ENCODE results near the gene VPS37D.
"Not testable (repeated sequence)": the region's sequence is repeated elsewhere in the genome, so short reads cannot be mapped to it uniquely, and the experiment has no call there.

VPS37D gene

DNA sequence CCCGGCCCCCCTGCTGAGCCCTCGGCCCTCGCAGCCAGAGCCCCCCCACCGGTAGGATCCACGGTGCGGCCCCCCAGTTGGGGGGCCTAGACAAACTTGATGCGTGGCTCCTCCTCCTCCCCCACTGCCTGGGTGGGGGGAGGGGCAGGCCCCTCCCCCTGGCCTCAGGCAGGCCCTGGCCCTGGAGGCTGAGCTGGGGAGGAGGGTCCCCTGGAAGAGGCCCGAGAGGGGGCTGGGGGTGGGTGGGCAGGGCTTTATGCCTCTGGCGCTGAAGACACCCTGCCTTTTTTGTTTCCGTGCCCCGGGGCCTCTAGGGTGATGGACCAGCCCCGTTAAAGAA lies 3.7 kb downstream of the VPS37D start:
- H3K4me3 ChIP-seq (ENCODE audit: low read depth, low read length): no peak overlapping the region
- TF ChIP-seq, protein P1, sequence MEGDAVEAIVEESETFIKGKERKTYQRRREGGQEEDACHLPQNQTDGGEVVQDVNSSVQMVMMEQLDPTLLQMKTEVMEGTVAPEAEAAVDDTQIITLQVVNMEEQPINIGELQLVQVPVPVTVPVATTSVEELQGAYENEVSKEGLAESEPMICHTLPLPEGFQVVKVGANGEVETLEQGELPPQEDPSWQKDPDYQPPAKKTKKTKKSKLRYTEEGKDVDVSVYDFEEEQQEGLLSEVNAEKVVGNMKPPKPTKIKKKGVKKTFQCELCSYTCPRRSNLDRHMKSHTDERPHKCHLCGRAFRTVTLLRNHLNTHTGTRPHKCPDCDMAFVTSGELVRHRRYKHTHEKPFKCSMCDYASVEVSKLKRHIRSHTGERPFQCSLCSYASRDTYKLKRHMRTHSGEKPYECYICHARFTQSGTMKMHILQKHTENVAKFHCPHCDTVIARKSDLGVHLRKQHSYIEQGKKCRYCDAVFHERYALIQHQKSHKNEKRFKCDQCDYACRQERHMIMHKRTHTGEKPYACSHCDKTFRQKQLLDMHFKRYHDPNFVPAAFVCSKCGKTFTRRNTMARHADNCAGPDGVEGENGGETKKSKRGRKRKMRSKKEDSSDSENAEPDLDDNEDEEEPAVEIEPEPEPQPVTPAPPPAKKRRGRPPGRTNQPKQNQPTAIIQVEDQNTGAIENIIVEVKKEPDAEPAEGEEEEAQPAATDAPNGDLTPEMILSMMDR (IDR thresholded peaks at IDR 0.05; ENCODE audit: borderline replicate concordance, insufficient read depth, low read depth, low read length): no peak

DNA sequence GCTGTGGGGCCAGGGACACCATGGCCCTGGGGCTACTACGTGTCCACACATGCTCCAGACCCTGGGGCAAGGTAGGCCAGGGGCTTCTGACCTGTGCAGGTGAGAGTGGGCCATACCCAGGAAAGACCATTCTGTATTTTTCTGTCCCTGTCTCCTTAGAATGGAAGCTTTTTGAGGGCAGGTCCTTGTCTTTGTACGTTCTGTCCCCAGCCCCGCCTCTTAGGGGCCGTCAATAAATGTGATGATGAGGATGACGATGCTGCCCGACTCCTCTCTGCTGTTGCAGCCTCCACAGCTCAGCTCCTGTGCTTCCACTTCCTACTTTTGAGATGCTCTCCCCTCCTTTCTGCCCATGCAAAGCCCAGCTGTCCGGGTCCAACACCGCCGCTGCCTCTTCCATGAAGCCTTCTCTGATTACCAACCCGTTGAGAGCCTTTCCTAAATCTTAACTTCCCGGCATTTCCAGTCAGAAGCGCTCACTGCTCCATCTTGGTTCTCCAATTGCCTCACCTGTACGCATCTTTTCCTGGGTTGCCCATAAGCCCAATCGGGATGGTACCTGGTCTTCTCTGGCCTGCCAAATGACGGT lies 4.3 kb downstream of the VPS37D start:
- TF ChIP-seq, protein P1 (IDR thresholded peaks at IDR 0.05; ENCODE audit: borderline replicate concordance, insufficient read depth, low read depth, low read length): no peak
- no peak overlapping the region for H3K4me3 ChIP-seq (ENCODE audit: low read depth, low read length)

DNA sequence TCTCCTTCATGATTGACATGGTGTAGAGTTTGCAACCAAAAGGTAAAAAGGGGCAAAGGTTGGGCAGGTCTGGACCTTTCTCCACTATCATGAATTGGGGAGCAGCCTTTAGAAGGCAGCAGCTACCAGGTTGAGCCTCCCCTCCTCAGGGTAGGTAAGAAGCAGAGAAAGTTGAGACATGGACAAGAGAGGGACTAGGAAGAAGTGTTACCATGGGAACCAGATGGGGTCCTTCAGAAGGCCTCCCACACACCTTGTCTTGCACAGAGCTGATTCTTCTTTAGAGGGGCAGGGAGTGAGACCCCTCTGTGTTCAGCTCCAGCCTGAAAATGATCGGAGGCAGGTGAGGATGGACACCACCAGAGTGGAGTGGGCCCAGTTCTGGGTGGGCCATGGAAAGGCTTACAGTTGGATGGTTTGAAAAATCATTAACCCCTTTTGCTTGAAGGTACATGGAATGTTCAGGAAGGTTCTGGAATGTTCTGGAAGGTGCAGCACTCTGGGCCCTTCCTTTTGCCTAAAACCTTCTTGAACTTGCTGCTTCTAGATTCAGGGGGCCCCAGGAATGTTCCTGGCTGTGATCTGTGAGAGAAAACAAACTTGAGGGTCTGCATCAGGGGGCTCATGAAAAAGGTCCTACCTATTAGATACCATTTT lies 7.0 kb downstream of the VPS37D start:
- H3K4me3 ChIP-seq (ENCODE audit: low read depth, low read length): no peak overlapping the region
- TF ChIP-seq, protein P1 (IDR thresholded peaks at IDR 0.05; ENCODE audit: borderline replicate concordance, insufficient read depth, low read depth, low read length): no peak

DNA sequence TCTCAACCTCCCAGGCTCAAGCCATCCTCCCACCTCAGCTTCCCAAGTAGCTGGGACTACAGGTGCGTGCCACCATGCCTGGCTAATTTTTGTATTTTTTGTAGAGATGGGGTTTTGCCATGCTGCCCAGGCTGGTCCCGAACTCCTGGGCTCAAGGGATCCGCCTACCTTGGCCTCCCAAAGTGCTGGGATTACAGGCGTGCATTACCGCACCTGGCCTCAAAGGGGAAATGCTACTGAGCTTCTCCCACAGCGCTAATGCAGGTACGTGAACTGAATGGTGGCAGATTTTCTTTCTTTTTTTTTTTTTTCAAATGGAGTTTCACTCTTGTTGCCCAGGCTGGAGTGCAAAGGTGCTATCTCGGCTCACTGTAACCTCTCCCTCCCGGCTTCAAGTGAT lies 8.4 kb downstream of the VPS37D start:
- not testable (repeated sequence) for H3K4me3 ChIP-seq (ENCODE audit: low read depth, low read length)

DNA sequence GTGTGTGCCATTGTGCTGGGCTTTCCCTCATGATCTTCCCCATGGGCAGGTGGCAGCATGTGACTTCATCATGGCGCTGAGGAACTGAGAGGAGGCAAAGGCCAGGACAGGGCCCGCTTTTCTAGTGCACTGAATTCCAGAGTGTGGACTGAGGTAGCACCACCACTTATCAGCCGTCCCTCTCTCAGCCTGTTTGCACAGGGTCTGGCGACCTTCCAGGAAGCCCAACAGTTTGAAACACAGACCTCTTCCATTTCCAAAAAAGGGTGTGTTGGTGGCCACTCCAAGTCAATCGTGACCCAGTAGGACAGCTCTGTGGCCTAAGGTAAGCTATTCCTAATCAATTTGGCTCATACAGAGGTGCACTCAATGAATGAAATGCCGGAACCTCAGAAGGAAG lies 11.2 kb downstream of the VPS37D start:
- no peak overlapping the region for H3K4me3 ChIP-seq (ENCODE audit: low read depth, low read length)
- TF ChIP-seq, protein P1 (IDR thresholded peaks at IDR 0.05; ENCODE audit: borderline replicate concordance, insufficient read depth, low read depth, low read length): no peak

DNA sequence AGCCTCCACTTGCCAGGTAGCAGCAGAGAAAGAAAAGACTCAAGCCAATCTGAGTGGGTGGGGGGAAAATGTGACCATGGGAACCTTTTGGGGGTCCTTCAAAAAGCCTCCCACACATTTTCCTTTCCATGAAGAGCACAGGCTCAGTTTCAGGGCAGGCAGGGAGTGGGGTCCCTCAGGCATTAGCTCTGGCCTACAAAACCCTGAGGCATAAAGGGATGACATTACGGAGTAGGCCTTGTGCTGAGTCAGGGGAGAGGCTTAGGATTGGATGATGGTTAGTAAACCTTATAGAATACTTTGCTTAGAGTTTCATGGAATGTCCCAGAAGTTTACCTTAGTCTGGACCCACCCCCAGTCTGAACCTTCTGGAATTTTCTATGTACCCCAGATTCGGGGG lies 12.1 kb downstream of the VPS37D start:
- TF ChIP-seq, protein P1 (IDR thresholded peaks at IDR 0.05; ENCODE audit: borderline replicate concordance, insufficient read depth, low read depth, low read length): no peak
- H3K4me3 ChIP-seq (ENCODE audit: low read depth, low read length): no peak overlapping the region

DNA sequence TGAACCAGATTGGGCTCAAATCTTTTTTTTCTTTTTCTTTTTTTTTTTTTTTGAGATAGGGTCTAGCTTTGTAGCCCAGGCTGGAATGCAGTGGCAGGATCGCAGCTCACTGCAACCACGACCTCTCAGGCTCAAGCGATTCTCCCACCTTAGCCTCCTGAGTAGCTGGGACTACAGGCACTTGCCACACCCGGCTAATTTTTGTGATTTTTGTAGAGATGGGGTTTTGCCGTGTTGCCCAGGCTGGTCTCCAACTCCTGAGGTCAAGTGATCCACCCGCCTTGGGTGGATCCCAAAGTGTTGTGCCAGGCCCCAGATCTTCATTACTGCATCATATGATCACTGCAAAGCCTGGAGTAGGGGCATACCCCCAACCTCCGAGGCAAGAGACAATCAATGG lies 12.9 kb downstream of the VPS37D start:
- H3K4me3 ChIP-seq (ENCODE audit: low read depth, low read length): no peak overlapping the region
- TF ChIP-seq, protein P1 (IDR thresholded peaks at IDR 0.05; ENCODE audit: borderline replicate concordance, insufficient read depth, low read depth, low read length): no peak

Measured in GM12875 (cell line).